Fibroblast of gingiva (primary cell): ENCODE data around the gene PRDM4.

Source experiments
- DNase-seq: peaks from one replicate; pipeline ENCODE4 v3.0.0-alpha.2; 2011; ENCODE audit warnings: low read depth

PRDM4 gene, protein sequence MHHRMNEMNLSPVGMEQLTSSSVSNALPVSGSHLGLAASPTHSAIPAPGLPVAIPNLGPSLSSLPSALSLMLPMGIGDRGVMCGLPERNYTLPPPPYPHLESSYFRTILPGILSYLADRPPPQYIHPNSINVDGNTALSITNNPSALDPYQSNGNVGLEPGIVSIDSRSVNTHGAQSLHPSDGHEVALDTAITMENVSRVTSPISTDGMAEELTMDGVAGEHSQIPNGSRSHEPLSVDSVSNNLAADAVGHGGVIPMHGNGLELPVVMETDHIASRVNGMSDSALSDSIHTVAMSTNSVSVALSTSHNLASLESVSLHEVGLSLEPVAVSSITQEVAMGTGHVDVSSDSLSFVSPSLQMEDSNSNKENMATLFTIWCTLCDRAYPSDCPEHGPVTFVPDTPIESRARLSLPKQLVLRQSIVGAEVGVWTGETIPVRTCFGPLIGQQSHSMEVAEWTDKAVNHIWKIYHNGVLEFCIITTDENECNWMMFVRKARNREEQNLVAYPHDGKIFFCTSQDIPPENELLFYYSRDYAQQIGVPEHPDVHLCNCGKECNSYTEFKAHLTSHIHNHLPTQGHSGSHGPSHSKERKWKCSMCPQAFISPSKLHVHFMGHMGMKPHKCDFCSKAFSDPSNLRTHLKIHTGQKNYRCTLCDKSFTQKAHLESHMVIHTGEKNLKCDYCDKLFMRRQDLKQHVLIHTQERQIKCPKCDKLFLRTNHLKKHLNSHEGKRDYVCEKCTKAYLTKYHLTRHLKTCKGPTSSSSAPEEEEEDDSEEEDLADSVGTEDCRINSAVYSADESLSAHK

DNA sequence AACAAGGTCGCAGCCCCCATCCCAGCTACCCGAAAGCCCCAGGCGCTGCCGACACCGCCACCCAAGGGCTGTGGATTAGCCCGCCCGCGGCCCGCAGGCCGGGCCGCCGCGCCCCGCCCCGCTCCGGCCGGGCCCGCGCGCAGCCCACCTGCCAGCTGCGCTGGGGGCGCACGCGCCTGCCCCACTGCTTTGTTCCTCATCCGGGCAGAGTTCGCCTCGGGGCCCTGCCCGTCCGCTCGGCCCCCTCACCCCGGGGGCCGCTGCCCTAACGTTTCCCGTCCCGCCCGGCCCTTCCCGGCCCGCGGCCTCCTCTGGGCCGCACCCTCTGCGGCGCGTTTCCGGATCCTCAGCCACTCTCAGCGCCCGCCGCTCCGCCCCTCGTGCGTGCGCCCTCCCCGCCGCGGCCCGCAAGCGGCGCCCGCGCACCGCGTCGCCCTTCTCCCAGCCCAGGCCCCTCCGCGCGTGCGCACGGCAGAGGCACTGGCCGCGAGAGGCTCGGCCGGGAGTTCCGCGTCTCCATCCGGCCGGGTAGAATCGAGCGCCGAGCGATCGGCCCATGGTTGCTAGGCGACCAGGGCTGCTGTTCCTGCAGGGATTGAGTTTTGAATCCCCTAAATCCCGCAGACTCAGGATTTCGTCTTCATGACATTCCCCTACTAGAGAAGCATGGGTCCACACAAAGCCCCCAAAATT, at the start of gene PRDM4:
Gene PRDM4, minus strand, starts transcription at position 329 of the 693 bp plus-strand sequence. CDS start 622 bp downstream, outside the sequence.
- DNase-seq, result peak; percentile 95

DNA sequence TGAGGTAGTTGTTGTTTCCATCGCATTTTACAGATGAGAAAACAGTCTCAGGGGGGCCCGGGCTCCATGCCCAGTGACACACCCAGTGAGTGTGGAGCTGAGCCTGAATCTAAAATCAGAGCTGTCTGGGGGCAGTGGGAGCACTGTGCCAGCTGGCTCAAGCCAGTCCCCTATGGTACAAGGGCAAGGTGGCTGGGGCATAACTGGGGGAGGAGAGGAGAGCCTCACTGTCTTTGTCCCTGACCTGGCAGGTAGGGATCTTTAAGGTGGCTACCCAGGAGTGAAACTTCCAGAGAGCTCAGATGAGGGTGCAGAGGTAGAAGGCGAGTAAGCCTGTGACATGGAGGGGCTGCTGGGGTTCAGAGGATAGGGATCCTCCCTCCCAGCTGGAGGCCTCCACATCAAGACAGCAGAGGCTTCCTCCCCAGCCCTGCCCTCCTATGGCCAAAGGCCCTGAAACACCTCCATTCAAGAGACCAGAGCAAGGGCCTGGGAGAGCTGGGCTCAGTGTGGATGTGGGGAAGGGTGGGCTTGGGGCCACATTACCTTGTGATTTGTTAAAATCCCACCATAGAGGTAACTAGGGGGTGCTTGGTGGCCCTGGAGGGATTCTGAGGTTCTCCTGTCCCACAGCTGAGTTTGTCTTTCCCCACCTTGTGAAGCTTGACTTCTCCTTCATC, 46.7 kb upstream of the PRDM4 start:
- DNase-seq, result no peak

DNA sequence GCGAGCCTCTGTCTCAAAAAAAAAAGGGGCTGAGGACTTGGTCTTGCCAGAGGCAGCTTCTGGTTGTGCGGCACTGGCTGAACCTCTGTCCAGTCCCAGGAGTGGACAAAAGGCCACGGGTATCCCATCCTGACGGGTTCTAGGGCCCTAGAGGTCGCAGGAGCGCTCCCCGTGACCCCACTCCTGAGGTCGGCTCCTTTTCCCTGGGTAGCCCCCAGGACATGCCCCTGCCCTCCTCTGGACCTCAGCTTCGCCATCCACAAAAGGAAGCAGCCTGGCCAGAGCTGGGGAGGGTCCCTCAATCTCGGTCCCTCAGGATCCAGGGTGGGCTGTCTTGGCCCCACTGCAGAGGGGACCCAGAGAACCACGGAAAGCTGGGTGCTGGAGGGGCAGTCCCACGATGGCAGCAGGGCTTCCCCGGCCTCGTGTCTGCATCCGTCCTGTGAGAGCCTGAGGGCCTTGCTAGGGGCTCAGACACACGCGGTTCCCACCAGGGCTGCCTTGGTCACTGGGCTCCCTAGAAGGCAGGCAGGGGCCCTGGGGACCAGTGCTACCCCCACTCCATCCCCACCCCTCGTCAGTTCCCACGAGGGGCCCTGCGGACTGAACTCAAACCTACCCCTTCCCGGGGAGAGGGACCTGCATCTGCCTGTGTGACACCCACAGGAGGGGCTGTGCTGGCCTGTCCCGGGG, 44.7 kb upstream of the PRDM4 start:
- no peak for DNase-seq

DNA sequence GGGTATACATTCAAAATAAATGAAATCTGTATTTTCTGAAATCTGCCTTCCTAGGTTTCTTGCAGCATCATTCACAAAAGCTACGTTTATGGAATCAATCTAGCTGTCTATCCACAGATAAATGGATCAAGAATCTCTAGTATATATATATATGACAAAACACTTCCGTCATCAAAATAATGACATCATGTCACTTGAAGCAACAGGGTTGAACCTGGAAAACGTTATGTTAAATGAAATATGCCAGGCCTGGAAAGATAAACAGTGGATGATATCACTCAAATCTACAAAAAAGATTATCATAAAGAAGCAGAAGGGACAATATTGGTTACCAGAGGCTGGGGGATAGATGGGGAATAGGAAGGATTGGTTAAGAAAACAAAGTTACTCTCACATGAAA, 42.2 kb upstream of the PRDM4 start:
- no peak for DNase-seq

DNA sequence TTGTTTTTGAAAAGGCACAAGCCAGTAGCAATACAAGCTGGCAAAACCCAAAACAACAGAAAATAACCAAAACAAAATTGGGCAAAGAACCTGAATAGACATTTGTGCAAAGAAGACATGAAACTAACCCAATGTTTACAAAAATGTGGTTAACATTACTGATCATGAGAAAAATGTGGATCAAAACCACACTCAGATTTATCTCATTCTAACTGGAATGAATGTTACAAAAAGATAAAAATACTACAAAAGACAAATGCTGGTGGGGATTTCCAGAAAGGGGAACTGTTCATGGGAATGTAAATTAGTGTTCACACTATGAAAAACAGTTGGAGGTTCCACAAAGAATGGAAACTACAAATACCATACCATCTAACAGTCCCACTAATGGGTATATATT, 40.2 kb upstream of the PRDM4 start:
- no peak for DNase-seq

DNA sequence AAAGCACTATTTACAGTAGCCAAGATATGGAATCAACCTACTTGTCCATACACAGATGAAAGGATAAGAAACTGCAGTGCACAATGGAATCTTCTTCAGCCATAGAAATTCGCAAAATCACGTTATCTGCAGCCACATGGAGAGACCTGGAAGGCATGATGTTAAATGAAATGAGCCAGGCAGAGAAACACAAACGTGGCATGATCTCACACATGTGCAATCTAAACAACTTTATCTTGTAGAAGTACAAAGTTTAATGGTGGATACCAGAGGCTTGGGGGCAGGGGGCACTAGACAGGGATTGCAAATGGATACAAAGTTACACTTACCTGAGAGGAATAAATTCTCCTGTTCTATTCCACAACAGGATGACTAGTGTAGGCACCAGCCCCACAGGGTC, 37.6 kb upstream of the PRDM4 start:
- DNase-seq, result no peak

DNA sequence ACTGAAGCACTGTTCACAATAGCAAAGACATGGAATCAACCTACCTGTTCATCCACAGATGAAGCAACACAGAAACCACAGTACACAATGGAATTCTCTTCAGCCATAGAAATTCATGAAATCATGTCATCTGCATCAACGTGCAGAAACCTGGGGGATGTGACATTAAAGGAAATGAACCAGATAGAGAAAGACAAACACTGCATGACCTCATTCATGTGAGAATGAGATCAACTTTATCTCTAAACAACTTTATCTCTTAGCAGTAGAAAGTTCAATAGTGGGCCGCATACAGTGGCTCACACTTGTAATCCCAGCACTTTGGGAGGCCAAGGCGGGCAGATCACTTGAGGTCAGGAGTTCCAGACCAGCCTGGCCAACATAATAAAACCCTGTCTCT, 33.5 kb upstream of the PRDM4 start:
- no peak for DNase-seq

DNA sequence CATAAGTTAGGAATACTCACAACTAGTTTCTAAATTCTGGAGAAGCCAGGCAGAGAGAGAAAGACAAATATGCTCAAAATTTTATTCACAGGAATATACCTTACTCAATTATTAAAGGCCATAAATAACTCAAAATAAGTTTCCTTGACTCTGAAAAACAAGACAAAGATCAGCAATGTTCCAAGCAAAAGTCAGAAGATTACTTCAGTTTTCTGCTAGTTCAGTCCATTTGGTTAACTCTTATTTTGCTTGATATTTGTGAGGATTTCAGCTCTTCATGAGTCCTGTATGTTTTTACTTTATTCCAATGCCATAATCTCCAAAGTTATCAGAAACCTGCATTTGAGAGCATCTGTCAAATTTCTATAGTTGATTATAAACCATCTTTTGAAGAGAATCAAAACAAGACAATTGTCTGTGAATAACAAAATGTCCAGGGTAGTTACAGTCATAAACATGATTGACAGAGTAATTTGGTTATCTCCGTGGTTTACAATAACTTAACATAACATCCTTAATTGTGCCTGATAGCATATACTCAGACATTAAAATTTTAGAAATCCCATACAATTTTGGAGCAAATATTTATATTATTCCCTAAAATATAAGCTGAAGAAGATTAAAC, 30.6 kb upstream of the PRDM4 start:
- DNase-seq, result no peak

DNA sequence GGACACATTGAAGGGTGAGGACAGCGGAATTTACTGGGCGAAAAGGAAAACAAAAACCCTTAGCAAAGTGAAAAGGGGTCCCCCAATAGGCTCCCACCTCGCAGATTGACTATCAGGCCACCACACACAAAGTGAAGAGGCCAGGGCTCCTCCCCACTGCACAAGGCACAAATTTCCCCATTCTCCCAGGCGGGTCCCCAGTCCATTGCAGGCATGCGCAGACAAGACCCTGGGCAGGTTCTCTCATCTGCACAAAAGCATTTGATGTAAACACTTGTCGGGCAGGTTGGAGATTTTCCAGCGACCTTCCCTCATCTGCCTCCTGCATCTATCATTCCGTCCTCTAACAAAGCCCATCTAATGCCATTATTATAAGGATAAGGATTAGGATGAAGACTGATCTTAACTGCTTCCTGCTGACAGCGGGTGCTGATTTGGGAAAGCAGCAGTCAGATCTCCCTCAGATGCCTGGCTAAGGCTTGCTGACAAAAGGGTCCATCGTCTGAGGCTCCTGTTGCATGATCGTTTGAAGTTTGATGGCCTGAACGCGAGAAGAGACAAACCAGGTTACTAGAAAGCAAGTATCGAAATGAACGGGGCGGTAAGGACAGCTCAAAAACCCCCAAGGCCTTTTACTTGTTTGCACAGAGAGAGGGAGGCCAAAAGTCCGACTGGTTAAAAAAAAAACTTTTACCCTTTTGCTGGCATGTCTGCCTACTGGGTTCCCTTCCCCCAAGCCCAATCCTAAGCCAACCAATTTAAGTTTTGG, 27.9 kb upstream of the PRDM4 start:
- no peak for DNase-seq

DNA sequence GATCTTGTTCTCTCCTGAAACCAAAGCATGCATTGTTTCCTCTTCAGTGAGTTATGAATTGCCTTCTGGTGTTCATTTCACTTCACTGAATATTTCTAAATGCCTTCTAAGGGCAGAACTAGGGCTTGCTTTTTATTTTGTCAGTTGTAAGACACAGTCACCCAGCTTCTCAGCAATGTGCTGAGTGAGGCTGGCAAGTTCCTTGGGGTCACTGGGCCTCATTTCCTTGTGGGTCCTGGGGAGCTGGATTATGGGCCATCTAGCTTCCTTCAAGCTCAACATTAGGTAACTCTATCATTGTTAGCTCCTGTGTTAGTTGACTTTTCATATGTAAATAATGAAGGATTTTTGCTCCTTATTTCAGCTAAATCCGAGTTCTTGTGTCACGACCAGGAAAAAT, 27.3 kb upstream of the PRDM4 start:
- DNase-seq, result no peak

DNA sequence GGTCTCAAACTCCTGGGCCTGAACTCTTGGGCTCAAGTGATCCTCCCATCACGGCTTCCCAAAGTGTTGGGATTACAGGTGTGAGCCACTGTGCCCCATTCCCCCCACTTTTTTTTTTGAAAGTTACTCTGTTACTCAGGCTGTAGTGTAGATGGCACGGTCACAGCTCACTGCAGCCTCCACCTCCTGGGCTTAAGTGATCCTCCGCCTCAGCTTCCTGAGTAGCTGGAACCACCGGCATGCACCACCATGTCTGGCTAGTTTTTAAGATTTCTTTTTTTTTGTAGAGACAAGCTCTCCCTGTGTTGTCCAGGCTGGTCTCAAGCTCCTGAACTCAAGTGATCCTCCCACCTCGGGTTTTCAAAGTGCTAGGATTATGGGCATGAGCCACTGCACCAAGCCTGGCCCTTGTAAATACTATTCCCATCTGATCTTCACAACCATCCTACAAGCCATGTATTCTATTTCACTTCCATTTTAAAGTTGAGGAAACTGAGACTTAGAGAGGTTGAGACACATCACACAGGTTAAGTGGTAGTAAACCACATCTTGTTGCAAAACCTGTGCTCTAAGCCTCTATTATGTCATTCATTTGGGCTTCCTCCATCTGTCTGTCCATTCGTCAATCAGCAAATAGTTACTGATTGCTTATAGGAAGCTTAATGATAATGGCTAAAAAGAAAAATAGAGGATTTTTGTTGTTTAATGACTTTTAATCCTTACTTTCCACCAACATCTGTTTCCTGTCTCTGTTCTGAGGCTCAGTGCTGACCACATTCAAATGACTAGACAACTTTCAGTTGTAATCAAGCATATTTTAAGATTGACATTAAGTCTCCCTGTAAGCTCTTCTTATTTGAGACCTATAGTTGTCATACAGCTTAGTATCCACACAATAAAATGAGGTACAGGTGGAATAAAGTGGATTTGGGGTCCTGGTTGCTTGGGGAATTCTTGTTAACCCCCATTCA, 22.8 kb upstream of the PRDM4 start:
- no peak for DNase-seq

DNA sequence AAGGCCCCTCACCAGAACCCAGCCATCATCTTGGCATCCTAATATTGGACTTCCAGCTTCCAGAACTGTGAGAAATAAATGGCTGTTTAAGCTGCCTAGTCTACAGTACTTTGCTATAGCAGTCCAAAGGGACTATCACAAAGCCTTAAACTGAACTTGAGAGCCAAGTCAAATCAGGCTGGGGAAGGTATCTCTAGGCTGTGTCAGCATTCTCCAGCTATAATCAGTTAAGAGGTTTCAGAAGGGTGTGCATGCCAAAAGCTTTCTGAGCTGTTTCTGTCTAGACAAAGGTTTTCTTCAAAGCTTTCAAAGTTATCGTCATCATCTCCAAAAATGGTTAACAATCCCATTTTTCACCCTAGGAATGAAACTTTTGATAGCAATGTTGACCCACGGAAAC, 21.1 kb upstream of the PRDM4 start:
- no peak for DNase-seq

DNA sequence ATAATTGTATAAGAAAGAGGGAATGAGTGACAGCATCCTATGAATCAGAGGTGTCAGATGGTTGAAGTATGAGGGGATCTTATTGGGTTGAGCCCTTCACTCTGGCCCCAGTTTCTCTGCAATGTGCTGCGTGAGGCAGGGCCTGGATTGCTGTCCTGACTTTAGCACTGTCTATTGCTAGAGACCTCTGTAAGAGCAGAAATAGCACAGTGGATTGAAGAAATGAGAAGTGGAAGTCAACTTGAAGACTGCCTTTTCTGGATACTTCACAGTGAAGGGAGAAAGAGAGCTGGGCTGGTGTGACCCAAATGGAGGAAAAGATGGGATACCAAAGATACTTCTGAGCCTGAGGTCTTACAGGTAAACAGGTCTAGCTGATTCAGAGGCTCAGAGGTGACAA, 19.4 kb upstream of the PRDM4 start:
- no peak for DNase-seq

DNA sequence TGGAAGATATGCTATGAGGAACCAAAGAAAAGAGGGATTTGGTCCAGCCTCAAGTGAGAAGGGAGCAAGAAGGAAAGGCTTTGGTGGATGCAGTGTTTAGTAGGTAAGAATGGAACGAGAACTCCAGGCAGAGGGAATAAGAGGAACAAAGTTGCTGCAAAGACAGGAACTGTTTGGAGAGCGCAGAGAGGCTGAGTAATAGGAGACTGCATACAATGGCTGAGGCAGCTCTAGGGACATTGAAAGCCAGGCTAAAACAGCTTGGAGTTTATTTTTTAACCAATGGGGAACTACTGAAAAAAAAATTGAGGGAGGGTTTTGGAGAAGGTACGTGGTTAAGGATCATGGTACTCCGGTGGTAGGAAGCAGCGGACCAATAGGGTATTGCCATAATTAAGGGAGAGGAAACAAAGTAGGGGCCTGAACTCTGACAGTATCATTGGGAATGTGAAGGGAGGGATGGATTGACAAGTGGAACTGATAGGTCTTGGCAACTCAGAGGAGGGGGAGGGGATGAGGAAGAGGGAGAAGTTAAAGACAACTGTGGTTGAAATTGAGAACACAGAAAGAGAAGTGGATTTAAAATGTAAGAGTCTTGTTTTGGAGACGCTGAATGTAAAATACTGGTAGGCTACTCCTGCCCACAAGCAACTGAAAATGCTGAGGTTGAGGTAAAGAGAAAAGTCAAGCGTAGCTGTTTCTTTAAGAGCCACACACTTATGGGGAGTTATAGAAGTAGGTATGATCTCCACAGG, 18.3 kb upstream of the PRDM4 start:
- no peak for DNase-seq

DNA sequence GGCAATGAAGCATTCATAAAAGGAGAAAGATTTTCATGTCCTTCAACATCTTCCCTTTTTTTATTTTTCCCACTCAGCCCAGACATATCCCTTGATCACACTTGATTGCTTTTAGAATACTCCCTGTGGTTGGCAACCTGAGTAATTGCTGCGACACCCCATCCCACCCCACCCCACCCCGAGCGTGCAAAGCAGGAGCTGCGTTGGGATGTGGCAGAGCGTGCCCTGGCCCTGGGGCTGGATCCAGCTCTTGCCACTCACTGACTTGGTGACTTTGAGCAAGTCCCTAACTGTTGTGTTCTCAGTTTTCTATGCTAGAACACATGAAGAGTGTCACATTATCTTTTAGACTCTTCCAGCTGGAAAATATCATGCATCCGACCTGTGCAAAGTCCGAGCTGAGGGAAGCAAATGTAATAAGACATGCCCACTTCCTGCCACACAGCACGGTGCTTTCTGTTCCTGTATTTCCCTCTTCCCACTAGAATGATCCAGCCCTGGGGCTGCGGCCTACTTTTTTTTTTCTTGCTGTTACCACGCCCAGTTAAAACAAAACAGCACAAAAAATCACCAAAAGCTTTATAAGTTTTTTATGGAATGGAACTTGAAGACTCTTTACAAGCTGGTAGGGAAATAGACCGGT, 17.6 kb upstream of the PRDM4 start:
- no peak for DNase-seq

DNA sequence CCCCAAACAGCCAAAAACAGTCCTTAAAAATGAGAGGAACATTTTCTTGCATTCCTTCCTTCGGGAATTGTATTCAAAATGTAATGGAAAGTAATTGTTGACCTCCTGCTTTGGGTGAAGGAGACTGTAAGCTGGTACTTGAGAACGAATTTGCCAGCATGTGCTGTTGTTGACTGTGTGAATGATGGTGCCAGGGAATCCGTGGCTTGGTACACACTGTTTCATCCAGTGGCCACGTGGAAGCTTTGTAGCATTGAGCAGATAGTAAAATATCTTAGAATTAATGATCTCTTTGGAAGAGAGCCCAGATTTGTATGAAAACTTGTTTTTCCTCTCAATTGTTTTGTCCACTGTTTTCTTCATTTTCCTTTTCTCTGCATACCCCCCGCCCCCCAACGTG, 15.2 kb upstream of the PRDM4 start:
- DNase-seq, result no peak

DNA sequence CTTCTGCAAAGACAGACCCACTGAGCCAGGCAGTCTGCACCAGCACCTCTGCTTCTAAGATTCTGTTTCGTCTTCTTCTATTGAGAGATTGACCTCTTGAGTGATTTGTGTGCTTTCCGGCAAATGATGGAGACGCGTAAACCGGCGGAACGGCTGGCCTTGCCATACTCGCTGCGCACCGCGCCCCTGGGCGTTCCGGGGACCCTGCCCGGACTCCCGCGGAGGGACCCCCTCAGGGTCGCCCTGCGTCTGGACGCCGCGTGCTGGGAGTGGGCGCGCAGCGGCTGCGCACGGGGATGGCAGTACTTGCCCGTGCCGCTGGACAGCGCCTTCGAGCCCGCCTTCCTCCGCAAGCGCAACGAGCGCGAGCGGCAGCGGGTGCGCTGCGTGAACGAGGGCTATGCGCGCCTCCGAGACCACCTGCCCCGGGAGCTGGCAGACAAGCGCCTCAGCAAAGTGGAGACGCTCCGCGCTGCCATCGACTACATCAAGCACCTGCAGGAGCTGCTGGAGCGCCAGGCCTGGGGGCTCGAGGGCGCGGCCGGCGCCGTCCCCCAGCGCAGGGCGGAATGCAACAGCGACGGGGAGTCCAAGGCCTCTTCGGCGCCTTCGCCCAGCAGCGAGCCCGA, 14.3 kb upstream of the PRDM4 start:
- DNase-seq, result no peak
